ENCODE results near the gene CARD10. TPM values are rescaled to one million over a fixed set of nuclear protein-coding genes. Genes with fewer than 3 reads are reported as not detected.

The CARD10 gene
- total RNA-seq, 1 donor from 2014 or later, result 13.5 TPM

DNA sequence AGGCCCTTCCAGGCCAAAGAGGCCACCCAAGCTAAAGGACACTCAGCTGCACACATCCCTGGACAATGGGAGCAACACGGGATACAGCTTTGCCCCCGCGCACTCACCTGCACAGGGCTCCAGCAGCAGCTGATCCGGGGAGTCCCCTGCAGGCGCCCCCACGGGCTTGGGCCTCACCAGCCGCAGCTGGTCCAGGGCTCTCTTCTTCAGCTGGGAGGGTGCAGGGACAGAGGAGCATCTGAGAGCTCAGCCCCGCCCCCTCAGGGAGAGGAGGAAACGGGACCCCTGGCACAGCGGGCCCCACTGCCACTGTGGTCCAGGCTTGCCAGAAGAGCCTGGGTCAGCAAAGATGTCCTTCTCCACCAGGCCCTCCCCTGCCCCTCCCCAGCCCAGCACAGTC lies 25.2 kb downstream of the CARD10 start:
- Mint-ChIP-seq H3K4me3 (ENCODE audit: unreplicated experiment) (no peak overlapping the region), H3K4me1 (ENCODE audit: low read depth) (peaks cover 30% of the 10 kb centered on the region), H3K36me3 (ENCODE audit: low read depth) (peaks cover 16% of the 10 kb centered on the region), H3K27me3 (ENCODE audit: low read depth) (no peaks in the 10 kb centered on the region), H3K9me3 (ENCODE audit: low read depth) (no peaks in the 10 kb centered on the region), H3K27ac (ENCODE audit: unreplicated experiment) (no peak overlapping the region)
- no peak for DNase-seq (ENCODE audit: low spot score)
- TF ChIP-seq CTCF (IDR thresholded peaks at IDR 0.05), result no peak

DNA sequence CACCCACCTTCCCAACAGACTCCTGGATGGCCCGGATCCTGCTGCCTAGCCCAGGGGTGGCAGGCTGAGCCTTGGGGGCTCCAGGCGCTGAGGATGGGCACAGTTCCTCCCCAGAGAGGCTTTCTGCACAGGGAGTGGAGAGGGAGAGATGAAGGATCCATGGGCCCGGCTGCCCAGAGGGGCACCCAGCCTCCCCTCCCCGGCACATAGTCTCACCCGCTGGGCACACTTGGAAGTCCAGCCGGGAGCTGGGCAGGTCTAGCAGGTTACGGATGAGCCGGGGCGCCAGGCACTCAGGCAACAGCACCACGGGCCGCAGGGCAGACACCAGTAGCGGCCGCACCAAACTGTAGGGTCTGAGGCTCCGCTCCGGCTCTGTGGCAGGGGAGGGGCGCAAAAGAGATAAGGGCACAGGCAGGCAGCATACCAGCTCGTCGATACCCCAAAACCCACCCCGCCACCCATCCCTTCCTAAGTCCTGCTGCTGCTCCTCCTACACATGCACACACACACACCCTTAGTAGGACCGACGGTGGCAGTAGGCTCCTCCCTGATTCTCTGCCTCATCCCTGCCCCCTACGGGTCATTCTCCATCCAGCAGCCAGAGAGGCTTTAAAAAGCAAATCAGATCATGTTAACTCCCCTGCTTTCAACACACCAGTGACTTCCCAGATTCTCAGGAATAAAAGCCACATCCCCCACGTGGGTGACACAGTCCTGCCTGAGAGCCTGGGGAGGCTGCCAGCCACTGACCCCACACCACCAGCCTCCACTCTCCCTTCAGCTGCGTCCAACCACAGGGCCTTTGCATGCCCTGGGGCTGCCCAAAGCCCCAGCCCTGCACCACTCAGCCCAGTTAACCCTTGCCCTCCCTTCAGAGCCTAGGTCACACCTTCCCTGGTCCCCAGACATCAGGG lies 26.5 kb downstream of the CARD10 start:
- Mint-ChIP-seq H3K27me3 (ENCODE audit: low read depth) (no peaks in the 10 kb centered on the region), H3K27ac (ENCODE audit: unreplicated experiment) (peak overlapping the region; percentile 46), H3K4me3 (ENCODE audit: unreplicated experiment) (no peak overlapping the region), H3K9me3 (ENCODE audit: low read depth) (no peaks in the 10 kb centered on the region), H3K4me1 (ENCODE audit: low read depth) (peaks cover 20% of the 10 kb centered on the region), H3K36me3 (ENCODE audit: low read depth) (peaks cover 16% of the 10 kb centered on the region)
- DNase-seq (ENCODE audit: low spot score), result no peak
- peak; percentile 76 for TF ChIP-seq CTCF (IDR thresholded peaks at IDR 0.05)

- Mint-ChIP-seq H3K4me1 (ENCODE audit: low read depth) (peaks cover 19% of the 10 kb centered on the region), H3K9me3 (ENCODE audit: low read depth) (no peaks in the 10 kb centered on the region), H3K36me3 (ENCODE audit: low read depth) (peaks cover 16% of the 10 kb centered on the region), H3K27me3 (ENCODE audit: low read depth) (no peaks in the 10 kb centered on the region), H3K4me3 (ENCODE audit: unreplicated experiment) (no peak overlapping the region), H3K27ac (ENCODE audit: unreplicated experiment) (no peak overlapping the region)
- no peak for TF ChIP-seq CTCF (IDR thresholded peaks at IDR 0.05)
- no peak for DNase-seq (ENCODE audit: low spot score)
These were observed 27.4 kb downstream of the CARD10 start for GRCh38 chr22:37491559-37492427.

DNA sequence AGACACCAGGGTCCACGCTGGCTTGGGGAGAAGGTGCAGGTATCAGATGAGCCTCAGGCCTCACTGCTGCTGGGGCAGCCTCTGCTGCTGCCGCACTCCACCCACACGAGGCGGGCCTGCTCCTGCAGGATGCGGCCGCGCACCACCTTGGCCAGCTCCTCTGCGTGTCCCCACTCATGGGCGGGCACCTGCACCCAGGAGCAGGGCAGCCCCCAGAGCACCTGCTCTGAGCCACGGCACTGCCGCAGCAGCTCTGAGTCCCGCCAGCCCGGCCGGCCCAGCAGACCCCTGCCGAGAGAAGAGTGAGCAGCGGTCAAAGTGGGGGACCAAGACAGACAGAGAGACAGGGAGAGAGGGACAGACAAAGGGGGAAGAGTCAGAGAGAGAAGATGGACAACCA lies 28.1 kb downstream of the CARD10 start:
- Mint-ChIP-seq H3K9me3 (ENCODE audit: low read depth) (no peaks in the 10 kb centered on the region), H3K27me3 (ENCODE audit: low read depth) (no peaks in the 10 kb centered on the region), H3K4me3 (ENCODE audit: unreplicated experiment) (no peak overlapping the region), H3K27ac (ENCODE audit: unreplicated experiment) (no peak overlapping the region), H3K4me1 (ENCODE audit: low read depth) (peaks cover 20% of the 10 kb centered on the region), H3K36me3 (ENCODE audit: low read depth) (peaks cover 16% of the 10 kb centered on the region)
- no peak for TF ChIP-seq CTCF (IDR thresholded peaks at IDR 0.05)
- DNase-seq (ENCODE audit: low spot score), result no peak

DNA sequence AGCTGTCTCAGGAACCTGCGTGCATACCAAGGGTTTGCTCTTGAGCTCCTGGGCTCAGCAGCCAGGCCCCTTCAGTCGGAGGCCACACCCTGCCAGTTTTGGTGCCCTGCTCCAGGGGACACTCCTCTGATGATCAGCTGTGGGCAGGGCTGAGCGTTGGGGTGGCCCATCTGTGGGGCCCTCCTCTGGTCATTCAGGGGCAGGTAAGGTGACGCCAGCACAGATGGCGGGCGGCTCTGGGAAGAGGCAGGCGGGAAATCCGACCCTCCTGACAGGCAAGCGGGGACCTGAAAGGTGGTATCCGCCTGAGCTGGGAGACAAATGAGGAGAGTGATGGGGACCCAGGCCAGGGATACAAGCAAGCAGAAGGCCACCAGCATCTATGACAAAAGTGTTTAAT lies 29.2 kb downstream of the CARD10 start:
- H3K4me3 Mint-ChIP-seq (ENCODE audit: unreplicated experiment), result no peak overlapping the region
- H3K4me1 Mint-ChIP-seq (ENCODE audit: low read depth), result peaks cover 17% of the 10 kb centered on the region
- no peak for TF ChIP-seq CTCF (IDR thresholded peaks at IDR 0.05)
- no peak for DNase-seq (ENCODE audit: low spot score)
- peaks cover 13% of the 10 kb centered on the region for H3K36me3 Mint-ChIP-seq (ENCODE audit: low read depth)
- H3K27ac Mint-ChIP-seq (ENCODE audit: unreplicated experiment), result no peak overlapping the region
- H3K9me3 Mint-ChIP-seq (ENCODE audit: low read depth), result no peaks in the 10 kb centered on the region
- no peaks in the 10 kb centered on the region for H3K27me3 Mint-ChIP-seq (ENCODE audit: low read depth)
